GM23338 (cell line): ENCODE data around the gene DDX5. TPM values are rescaled to one million over a fixed set of nuclear protein-coding genes. Genes with fewer than 3 reads are reported as not detected.
A peak's percentile ranks its signal among the peaks of the same experiment; 100 is the strongest.
"Not testable (repeated sequence)": the region's sequence is repeated elsewhere in the genome, so short reads cannot be mapped to it uniquely, and the experiment has no call there.

Experiments used
- ATAC-seq: fragments of 200-7000 bp; cut with Tn5 transposase; 3 replicates; pipeline ENCODE4 v1.9.1; 2020
- DNase-seq: peaks from one replicate; pipeline ENCODE4 v3.0.0-alpha.2; 2015; ENCODE audit warnings: low spot score
- H2AFZ ChIP-seq: fragments of 200-600 bp; sonication (generic); 2 replicates; pipeline ENCODE4 v1.8.0; 2016; ENCODE audit warnings: antibody characterized with exemption, mild to moderate bottlenecking, moderate library complexity
- H3F3A ChIP-seq: fragments of 200-600 bp; sonication (generic); replicated peaks from 2 replicates; pipeline ENCODE4 v1.8.0; 2017; ENCODE audit warnings: antibody characterized with exemption, mixed run types, low read depth
- H3K27ac ChIP-seq: fragments of 200-600 bp; sonication (generic); 2 replicates; pipeline ENCODE4 v1.6.1; 2016; ENCODE audit warnings: low read depth
- H3K27me3 ChIP-seq: fragments of 200-600 bp; sonication (generic); 2 replicates; pipeline ENCODE4 v1.8.0; 2016; ENCODE audit warnings: mild to moderate bottlenecking, mixed run types, moderate library complexity; ENCODE audit not compliant: insufficient read depth
- H3K36me3 ChIP-seq: fragments of 200-600 bp; sonication (generic); 2 replicates; pipeline ENCODE4 v1.8.0; 2016; ENCODE audit warnings: mild to moderate bottlenecking; ENCODE audit not compliant: insufficient read depth
- H3K4me1 ChIP-seq: fragments of 200-600 bp; sonication (generic); 2 replicates; pipeline ENCODE4 v1.8.0; 2016; ENCODE audit warnings: mild to moderate bottlenecking, moderate library complexity; ENCODE audit not compliant: insufficient read depth
- H3K4me2 ChIP-seq: fragments of 200-600 bp; sonication (generic); 2 replicates; pipeline ENCODE4 v1.7.1; 2017; ENCODE audit warnings: mixed run types
- H3K4me3 ChIP-seq: fragments of 200-600 bp; sonication (generic); 2 replicates; pipeline ENCODE4 v1.6.1; 2016; ENCODE audit warnings: mixed run types
- H3K79me2 ChIP-seq: fragments of 200-600 bp; sonication (generic); replicated peaks from 2 replicates; pipeline ENCODE4 v1.8.0; 2017; ENCODE audit warnings: mild to moderate bottlenecking; ENCODE audit not compliant: insufficient read depth
- H3K9me2 ChIP-seq: fragments of 200-600 bp; sonication (generic); 2 replicates; pipeline ENCODE4 v1.8.0; 2017; ENCODE audit not compliant: insufficient read depth
- H4K20me1 ChIP-seq: fragments of 200-600 bp; sonication (generic); replicated peaks from 2 replicates; pipeline ENCODE4 v1.8.0; 2017; ENCODE audit warnings: mild to moderate bottlenecking; ENCODE audit not compliant: insufficient read depth
- H3K27ac Mint-ChIP-seq: 2 replicates; pipeline ENCODE4 v1.8.0; 2020; ENCODE audit warnings: inconsistent platforms, mild to moderate bottlenecking, moderate library complexity, mixed read lengths
- H3K27me3 Mint-ChIP-seq: 3 replicates; pipeline ENCODE4 v1.8.0; 2022; ENCODE audit warnings: low read depth, mild to moderate bottlenecking, moderate library complexity, mixed read lengths, inconsistent platforms; ENCODE audit not compliant: insufficient read depth, poor library complexity
- H3K36me3 Mint-ChIP-seq: 3 replicates; pipeline ENCODE4 v1.8.0; 2021; ENCODE audit warnings: low read depth, mild to moderate bottlenecking, inconsistent platforms, moderate library complexity, mixed read lengths
- H3K4me1 Mint-ChIP-seq: 3 replicates; pipeline ENCODE4 v1.8.0; 2020; ENCODE audit warnings: mild to moderate bottlenecking, inconsistent platforms, mixed read lengths
- H3K4me3 Mint-ChIP-seq: 3 replicates; pipeline ENCODE4 v1.8.0; 2021; ENCODE audit warnings: moderate library complexity, mild to moderate bottlenecking, inconsistent platforms, mixed read lengths
- H3K9me3 Mint-ChIP-seq: 3 replicates; pipeline ENCODE4 v1.8.0; 2020; ENCODE audit warnings: moderate library complexity, mild to moderate bottlenecking, inconsistent platforms, mixed read lengths
- EZH2 ChIP-seq: fragments of 200-600 bp; sonication (generic); IDR thresholded peaks from one replicate; pipeline ENCODE4 v1.8.0; 2017; ENCODE audit warnings: antibody characterized with exemption, mild to moderate bottlenecking, low read depth; ENCODE audit not compliant: unreplicated experiment
- NANOG ChIP-seq: IDR thresholded peaks from 2 replicates; pipeline ENCODE4 v1.6.1; 2016; ENCODE audit warnings: antibody characterized with exemption, borderline replicate concordance
- STAT1 ChIP-seq: IDR thresholded peaks from one replicate; pipeline ENCODE4 v1.6.1; 2016; ENCODE audit warnings: antibody characterized with exemption; ENCODE audit not compliant: unreplicated experiment
- ZNF331 ChIP-seq: fragments of 250-450 bp; sonication (Bioruptor Pico); IDR thresholded peaks from 2 replicates; pipeline ENCODE4 v1.5.0; 2020; ENCODE audit warnings: low read depth, mild to moderate bottlenecking, moderate library complexity
- polyA plus RNA-seq: library from polyadenylated mRNA; unstranded; fragments of >200 nt; fragmentation: Nextera tagmentation; extraction: Ambion mirVana; gene quantifications from 2 replicates; pipeline ENCODE4 v1.2.1, GENCODE V29; 2016
- total RNA-seq: library from RNA; depleted of rRNA; stranded (reverse); fragments of >200 nt; shearing (Covaris generic); gene quantifications from 2 replicates; pipeline ENCODE4 v1.2.3, GENCODE V29; 2014
- TF ChIP-seq, protein P1 (sequence below): IDR thresholded peaks from one replicate; pipeline ENCODE4 v1.6.1; 2018; ENCODE audit warnings: antibody characterized with exemption; ENCODE audit not compliant: unreplicated experiment
- TF ChIP-seq, protein P2 (sequence below), 2 experiments: fragments of 200-600 bp in 1 of 2; sonication (generic) in 1 of 2; conservative IDR thresholded peaks; 2 replicates each; pipeline versions ENCODE4 v1.5.1 to v1.6.1; 2016 to 2017; ENCODE audit warnings: antibody characterized with exemption in 2 of 2, low read depth in 2 of 2, mild to moderate bottlenecking in 2 of 2, moderate library complexity in 1 of 2
- TF ChIP-seq, protein P3 (sequence below): fragments of 250-450 bp; sonication (Bioruptor Pico); IDR thresholded peaks from 2 replicates; pipeline ENCODE4 v1.5.0; 2020; ENCODE audit warnings: mild to moderate bottlenecking, moderate library complexity

DDX5 gene
- total and polyA plus RNA-seq, 2 experiments from 2014 or later, result 400 to 447 TPM

DNA sequence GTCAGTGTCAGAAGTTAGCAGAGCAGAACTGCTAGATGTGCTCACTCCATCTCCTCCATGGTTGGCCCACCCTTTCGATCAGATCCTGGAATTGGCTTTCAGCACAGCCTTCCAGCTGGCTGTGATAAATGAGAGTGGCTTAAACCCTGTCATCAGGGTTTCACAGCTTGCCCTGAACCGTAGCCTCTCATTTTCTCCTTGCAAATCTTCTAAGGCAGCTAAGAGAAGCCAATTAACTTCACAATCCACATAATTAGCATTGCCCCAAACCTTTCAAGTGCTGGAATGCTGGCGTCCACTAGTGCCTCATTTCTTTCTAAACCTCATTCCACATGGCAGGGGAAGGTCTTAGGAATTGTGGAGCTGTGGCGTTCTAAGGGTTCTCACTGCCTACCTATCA lies 35.5 kb downstream of the DDX5 start (continued):
- TF ChIP-seq, protein P1, sequence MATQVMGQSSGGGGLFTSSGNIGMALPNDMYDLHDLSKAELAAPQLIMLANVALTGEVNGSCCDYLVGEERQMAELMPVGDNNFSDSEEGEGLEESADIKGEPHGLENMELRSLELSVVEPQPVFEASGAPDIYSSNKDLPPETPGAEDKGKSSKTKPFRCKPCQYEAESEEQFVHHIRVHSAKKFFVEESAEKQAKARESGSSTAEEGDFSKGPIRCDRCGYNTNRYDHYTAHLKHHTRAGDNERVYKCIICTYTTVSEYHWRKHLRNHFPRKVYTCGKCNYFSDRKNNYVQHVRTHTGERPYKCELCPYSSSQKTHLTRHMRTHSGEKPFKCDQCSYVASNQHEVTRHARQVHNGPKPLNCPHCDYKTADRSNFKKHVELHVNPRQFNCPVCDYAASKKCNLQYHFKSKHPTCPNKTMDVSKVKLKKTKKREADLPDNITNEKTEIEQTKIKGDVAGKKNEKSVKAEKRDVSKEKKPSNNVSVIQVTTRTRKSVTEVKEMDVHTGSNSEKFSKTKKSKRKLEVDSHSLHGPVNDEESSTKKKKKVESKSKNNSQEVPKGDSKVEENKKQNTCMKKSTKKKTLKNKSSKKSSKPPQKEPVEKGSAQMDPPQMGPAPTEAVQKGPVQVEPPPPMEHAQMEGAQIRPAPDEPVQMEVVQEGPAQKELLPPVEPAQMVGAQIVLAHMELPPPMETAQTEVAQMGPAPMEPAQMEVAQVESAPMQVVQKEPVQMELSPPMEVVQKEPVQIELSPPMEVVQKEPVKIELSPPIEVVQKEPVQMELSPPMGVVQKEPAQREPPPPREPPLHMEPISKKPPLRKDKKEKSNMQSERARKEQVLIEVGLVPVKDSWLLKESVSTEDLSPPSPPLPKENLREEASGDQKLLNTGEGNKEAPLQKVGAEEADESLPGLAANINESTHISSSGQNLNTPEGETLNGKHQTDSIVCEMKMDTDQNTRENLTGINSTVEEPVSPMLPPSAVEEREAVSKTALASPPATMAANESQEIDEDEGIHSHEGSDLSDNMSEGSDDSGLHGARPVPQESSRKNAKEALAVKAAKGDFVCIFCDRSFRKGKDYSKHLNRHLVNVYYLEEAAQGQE, result no peak
- TF ChIP-seq ZNF331 (CRISPR knock-in tag), result no peak

DNA sequence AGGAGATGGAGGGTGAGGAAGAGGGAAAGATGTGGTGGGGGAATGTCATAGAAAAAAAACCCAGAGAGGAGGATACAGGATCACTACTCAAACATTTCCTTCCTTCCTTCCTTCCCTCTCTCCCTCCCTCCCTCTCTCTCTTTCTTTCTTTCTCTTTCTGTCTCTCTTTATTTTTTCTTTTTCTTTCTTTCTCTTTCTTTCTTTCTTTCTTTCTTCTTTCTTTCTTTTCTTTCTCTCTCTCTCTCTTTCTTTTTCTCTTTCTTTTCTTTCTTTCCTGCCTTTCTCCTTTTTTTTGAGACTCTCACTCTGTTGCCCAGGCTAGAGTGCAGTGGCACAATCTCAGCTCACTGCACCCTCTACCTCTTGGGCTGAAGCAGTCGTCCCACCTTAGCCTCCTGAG lies 39.3 kb downstream of the DDX5 start:
- not testable (repeated sequence) for H3K4me3 Mint-ChIP-seq, ATAC-seq, DNase-seq, H3K27ac Mint-ChIP-seq, H3K27me3 Mint-ChIP-seq, H4K20me1 ChIP-seq, H3K27ac ChIP-seq, H3K36me3 ChIP-seq, H3K79me2 ChIP-seq, H3K4me3 ChIP-seq, H3K9me3 Mint-ChIP-seq, H3K9me2 ChIP-seq, H3K4me2 ChIP-seq, H3K36me3 Mint-ChIP-seq, H3F3A ChIP-seq, H3K27me3 ChIP-seq
- Histone ChIP-seq H2AFZ (peak overlapping the region; percentile 85), H3K4me1 (peaks cover 12% of the 10 kb centered on the region)
- peaks cover 27% of the 10 kb centered on the region for H3K4me1 Mint-ChIP-seq

DNA sequence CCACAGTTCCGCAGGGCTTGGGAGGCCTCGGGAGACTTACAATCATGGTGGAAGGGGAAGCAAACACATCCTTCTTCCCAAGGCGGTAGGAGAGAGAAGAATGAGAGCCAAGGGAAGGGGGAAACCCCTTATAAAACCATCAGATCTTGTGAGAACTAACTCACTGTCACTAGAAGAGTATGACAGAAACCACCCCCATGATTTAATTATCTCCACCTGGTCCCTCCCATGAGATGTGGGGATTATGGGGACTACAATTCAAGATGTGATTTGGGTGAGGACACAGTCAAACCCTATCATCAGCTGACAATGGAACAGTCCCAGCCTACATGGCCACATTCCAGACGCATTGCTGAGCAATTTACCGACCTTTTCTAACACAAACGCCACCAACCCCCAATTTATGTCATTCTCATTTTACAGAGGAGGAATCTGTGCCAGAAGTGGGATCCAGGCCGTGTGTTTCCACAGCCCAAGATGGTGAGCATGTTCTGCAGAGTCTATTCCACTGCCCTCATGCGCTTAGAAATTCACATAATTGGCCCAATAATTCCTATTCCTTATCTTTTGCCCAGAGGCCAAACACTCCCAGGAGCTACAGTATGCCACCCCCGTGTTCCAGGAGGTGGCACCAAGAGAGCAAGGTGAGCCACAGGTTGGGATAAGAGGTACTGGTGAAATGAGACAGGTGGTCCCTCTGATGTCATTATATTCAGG lies 39.9 kb downstream of the DDX5 start:
- Histone ChIP-seq H3F3A (no peaks in the 10 kb centered on the region), H3K4me1 (peaks cover 12% of the 10 kb centered on the region), H2AFZ (peak overlapping the region; percentile 85), H3K4me3 (no peak overlapping the region), H3K9me2 (no peaks in the 10 kb centered on the region), H4K20me1 (no peaks in the 10 kb centered on the region), H3K27ac (no peak overlapping the region), H3K4me2 (no peak overlapping the region), H3K79me2 (no peaks in the 10 kb centered on the region), H3K36me3 (no peaks in the 10 kb centered on the region), H3K27me3 (no peaks in the 10 kb centered on the region)
- H3K27ac Mint-ChIP-seq, result no peak overlapping the region
- peaks cover 24% of the 10 kb centered on the region for H3K4me1 Mint-ChIP-seq
- TF ChIP-seq ZNF331 (CRISPR knock-in tag), result no peak
- no peak for TF ChIP-seq NANOG
- TF ChIP-seq STAT1, result no peak
- no peak for TF ChIP-seq EZH2
- TF ChIP-seq, protein P2, sequence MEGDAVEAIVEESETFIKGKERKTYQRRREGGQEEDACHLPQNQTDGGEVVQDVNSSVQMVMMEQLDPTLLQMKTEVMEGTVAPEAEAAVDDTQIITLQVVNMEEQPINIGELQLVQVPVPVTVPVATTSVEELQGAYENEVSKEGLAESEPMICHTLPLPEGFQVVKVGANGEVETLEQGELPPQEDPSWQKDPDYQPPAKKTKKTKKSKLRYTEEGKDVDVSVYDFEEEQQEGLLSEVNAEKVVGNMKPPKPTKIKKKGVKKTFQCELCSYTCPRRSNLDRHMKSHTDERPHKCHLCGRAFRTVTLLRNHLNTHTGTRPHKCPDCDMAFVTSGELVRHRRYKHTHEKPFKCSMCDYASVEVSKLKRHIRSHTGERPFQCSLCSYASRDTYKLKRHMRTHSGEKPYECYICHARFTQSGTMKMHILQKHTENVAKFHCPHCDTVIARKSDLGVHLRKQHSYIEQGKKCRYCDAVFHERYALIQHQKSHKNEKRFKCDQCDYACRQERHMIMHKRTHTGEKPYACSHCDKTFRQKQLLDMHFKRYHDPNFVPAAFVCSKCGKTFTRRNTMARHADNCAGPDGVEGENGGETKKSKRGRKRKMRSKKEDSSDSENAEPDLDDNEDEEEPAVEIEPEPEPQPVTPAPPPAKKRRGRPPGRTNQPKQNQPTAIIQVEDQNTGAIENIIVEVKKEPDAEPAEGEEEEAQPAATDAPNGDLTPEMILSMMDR (conservative IDR thresholded peaks at IDR 0.05; ENCODE audit: low read depth in 2 of 2), result peak in 1 of 2 experiments; percentile 10; a peak in 1 of 4 replicates
- TF ChIP-seq, protein P3, sequence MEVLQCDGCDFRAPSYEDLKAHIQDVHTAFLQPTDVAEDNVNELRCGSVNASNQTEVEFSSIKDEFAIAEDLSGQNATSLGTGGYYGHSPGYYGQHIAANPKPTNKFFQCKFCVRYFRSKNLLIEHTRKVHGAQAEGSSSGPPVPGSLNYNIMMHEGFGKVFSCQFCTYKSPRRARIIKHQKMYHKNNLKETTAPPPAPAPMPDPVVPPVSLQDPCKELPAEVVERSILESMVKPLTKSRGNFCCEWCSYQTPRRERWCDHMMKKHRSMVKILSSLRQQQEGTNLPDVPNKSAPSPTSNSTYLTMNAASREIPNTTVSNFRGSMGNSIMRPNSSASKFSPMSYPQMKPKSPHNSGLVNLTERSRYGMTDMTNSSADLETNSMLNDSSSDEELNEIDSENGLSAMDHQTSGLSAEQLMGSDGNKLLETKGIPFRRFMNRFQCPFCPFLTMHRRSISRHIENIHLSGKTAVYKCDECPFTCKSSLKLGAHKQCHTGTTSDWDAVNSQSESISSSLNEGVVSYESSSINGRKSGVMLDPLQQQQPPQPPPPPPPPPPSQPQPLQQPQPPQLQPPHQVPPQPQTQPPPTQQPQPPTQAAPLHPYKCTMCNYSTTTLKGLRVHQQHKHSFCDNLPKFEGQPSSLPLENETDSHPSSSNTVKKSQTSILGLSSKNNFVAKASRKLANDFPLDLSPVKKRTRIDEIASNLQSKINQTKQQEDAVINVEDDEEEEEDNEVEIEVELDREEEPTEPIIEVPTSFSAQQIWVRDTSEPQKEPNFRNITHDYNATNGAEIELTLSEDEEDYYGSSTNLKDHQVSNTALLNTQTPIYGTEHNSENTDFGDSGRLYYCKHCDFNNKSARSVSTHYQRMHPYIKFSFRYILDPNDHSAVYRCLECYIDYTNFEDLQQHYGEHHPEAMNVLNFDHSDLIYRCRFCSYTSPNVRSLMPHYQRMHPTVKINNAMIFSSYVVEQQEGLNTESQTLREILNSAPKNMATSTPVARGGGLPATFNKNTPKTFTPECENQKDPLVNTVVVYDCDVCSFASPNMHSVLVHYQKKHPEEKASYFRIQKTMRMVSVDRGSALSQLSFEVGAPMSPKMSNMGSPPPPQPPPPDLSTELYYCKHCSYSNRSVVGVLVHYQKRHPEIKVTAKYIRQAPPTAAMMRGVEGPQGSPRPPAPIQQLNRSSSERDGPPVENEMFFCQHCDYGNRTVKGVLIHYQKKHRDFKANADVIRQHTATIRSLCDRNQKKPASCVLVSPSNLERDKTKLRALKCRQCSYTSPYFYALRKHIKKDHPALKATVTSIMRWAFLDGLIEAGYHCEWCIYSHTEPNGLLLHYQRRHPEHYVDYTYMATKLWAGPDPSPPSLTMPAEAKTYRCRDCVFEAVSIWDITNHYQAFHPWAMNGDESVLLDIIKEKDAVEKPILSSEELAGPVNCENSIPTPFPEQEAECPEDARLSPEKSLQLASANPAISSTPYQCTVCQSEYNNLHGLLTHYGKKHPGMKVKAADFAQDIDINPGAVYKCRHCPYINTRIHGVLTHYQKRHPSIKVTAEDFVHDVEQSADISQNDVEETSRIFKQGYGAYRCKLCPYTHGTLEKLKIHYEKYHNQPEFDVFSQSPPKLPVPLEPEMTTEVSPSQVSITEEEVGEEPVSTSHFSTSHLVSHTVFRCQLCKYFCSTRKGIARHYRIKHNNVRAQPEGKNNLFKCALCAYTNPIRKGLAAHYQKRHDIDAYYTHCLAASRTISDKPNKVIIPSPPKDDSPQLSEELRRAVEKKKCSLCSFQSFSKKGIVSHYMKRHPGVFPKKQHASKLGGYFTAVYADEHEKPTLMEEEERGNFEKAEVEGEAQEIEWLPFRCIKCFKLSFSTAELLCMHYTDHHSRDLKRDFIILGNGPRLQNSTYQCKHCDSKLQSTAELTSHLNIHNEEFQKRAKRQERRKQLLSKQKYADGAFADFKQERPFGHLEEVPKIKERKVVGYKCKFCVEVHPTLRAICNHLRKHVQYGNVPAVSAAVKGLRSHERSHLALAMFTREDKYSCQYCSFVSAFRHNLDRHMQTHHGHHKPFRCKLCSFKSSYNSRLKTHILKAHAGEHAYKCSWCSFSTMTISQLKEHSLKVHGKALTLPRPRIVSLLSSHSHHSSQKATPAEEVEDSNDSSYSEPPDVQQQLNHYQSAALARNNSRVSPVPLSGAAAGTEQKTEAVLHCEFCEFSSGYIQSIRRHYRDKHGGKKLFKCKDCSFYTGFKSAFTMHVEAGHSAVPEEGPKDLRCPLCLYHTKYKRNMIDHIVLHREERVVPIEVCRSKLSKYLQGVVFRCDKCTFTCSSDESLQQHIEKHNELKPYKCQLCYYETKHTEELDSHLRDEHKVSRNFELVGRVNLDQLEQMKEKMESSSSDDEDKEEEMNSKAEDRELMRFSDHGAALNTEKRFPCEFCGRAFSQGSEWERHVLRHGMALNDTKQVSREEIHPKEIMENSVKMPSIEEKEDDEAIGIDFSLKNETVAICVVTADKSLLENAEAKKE (CRISPR knock-in tag), result no peak
- no peaks in the 10 kb centered on the region for H3K36me3 Mint-ChIP-seq
- DNase-seq (peak; percentile 35), ATAC-seq (no peak)
- H3K9me3 Mint-ChIP-seq, result no peaks in the 10 kb centered on the region; the same call in 2 of the 3 replicates
- H3K4me3 Mint-ChIP-seq, result no peak overlapping the region
- peaks cover 5% of the 10 kb centered on the region for H3K27me3 Mint-ChIP-seq
